H1 (cell line): ENCODE results near the gene ZFAND5. TPM values are rescaled to one million over a fixed set of nuclear protein-coding genes. Genes with fewer than 3 reads are reported as not detected.

Experiments
- KDM5A ChIP-seq: fragments of 200-600 bp; IDR thresholded peaks from 2 replicates; pipeline ENCODE4 v1.7.1; 2012; ENCODE audit warnings: mild to moderate bottlenecking, low read length, inconsistent platforms, mixed read lengths
- polyA plus RNA-seq, 7 experiments: library from polyadenylated mRNA; depleted of rRNA in 3 of 7; stranded (reverse) in 5 of 7; unstranded in 2 of 7; fragments of >200 nt in 5 of 7; fragments of 200-250 nt in 2 of 7; gene quantifications; 1 replicate in 5 of 7; 2 replicates in 1 of 7; 4 replicates in 1 of 7; pipeline versions ENCODE4 v1.2.1 to v1.2.3, GENCODE V29; 2011 to 2013; ENCODE audit warnings: missing spikeins in 2 of 7, mixed read lengths in 2 of 7
- total RNA-seq: library from RNA; stranded (reverse); fragmentation: NEBNext Ultra II Directional; extraction: Animal tissue kit (Norgen Biotek cat#: 25700); gene quantifications from 2 replicates; pipeline ENCODE4 v1.2.1, GENCODE V29; 2021

Gene ZFAND5
- total and polyA plus RNA-seq, 2 of the 8 experiments (the other 6 are each of a cell fraction or from before 2014, with no cell fraction given): 76.7 to 225 TPM

GRCh38 chr9:72410214-72410613, 45.2 kb upstream of the ZFAND5 start (continued):
- TF ChIP-seq KDM5A: no peak
